ENCODE data around the gene HOXA4. TPM values are rescaled to one million over a fixed set of nuclear protein-coding genes. Genes with fewer than 3 reads are reported as not detected.

Gene HOXA4
- total and polyA plus RNA-seq, 2 of the 4 experiments (the other 2 are of a cell fraction) = 0.36 to 8.0 TPM

DNA sequence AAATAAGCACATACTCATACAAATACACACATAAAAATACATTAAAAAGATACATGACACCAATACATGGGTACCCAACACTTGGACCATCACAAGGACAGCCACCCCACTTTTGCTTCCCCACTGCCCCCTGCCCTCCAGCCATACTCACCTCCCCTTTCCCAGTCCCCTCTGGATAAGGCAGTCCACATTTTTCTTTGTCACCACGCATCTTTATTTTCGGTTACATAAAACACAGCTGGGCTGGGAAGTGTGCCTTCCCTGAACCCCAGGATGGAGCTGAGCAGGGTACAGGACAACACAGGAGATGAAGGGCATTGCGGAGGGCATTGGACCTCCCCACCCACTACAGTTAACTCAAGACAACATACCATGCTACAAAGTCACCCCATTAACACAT is 23.0 kb upstream of the HOXA4 start:
- DNase-seq = no peak
- peak overlapping the region; percentile 18 for H2AK9ac ChIP-seq (replicated peaks; ENCODE audit: low read depth, low read length, poor library complexity)
- no peak overlapping the region for H3K9ac ChIP-seq (ENCODE audit: low read depth, low read length)
- no CpG with 5 or more reads among the region's 3 CpGs for WGBS, 2 experiments (ENCODE audit: extremely low coverage in 2 of 2, insufficient read length in 1 of 2)
- H2BK15ac ChIP-seq (ENCODE audit: low read depth, low read length) = no peak overlapping the region
- intact Hi-C loops (cut with micrococcal nuclease) (no loop called here), dilution Hi-C loops (cut with HindIII; ENCODE audit: low sequenced_read_pairs, unreplicated experiment) (no loop called here), in situ Hi-C loops (cut with MboI; ENCODE audit: low sequenced_read_pairs) (no loop called here)
- ChIA-PET POLR2A (ENCODE audit: unreplicated experiment) (no interaction called here), CTCF (no interaction called here)
- no peak overlapping the region for H2BK120ac ChIP-seq (ENCODE audit: low read depth, low read length)
- H4K91ac ChIP-seq (ENCODE audit: insufficient read depth, low read depth, low read length) = no peak overlapping the region
- 0 out of 4 replicates have a peak, but pooled peaks cover 0 to 13% of the 10 kb centered on the region in 2 experiments for H3K79me1 ChIP-seq (ENCODE audit: low read depth in 1 of 2, low read length in 2 of 2)
- no peak overlapping the region; a peak in 1 of 4 replicates for H4K8ac ChIP-seq (ENCODE audit: low read depth in 2 of 2, low read length in 2 of 2)
- no peak overlapping the region for H2BK20ac ChIP-seq (ENCODE audit: low read depth, low read length)
- H3K9me1 ChIP-seq (ENCODE audit: insufficient read depth, low read length) = peaks cover 3% of the 10 kb centered on the region; the same call in 1 of the 2 replicates
- no peak overlapping the region for H3K4me2 ChIP-seq (ENCODE audit: low read depth, low read length)
- no peak overlapping the region for H3K56ac ChIP-seq (ENCODE audit: extremely low read depth, insufficient read depth, low read length)
- H3K14ac ChIP-seq (replicated peaks; ENCODE audit: low read depth, low read length) = no peak overlapping the region
- H3K36me3 ChIP-seq (ENCODE audit: control insufficient read depth, insufficient read depth, low read length) = no peaks in the 10 kb centered on the region
- no peaks in the 10 kb centered on the region for H4K20me1 ChIP-seq (ENCODE audit: insufficient read depth, low read length)
- H2BK5ac ChIP-seq (ENCODE audit: low read depth, low read length, poor library complexity, severe bottlenecking) = no peak overlapping the region
- no peak overlapping the region for H2AFZ ChIP-seq (replicated peaks; ENCODE audit: low read length, poor library complexity)
- H3K4me1 ChIP-seq (ENCODE audit: control insufficient read depth, insufficient read depth, low read length) = peaks cover 6% of the 10 kb centered on the region; the same call in 1 of the 2 replicates
- TF ChIP-seq MAZ (IDR thresholded peaks at IDR 0.05; ENCODE audit: borderline replicate concordance, low read depth, low read length) (no peak), NFE2L2 (IDR thresholded peaks at IDR 0.05; ENCODE audit: low read depth, low read length) (no peak)
- no peak overlapping the region for H3K27ac ChIP-seq (ENCODE audit: insufficient read depth, low read length)
- no peak overlapping the region for H3K18ac ChIP-seq (ENCODE audit: low read depth, low read length)
- H3K9me3 ChIP-seq (ENCODE audit: control insufficient read depth, insufficient read depth, low read length) = no peaks in the 10 kb centered on the region
- no peak overlapping the region for H4K5ac ChIP-seq (ENCODE audit: low read depth, low read length)
- no peak for ATAC-seq (ENCODE audit: low read depth)
- H2AK5ac ChIP-seq (ENCODE audit: low read depth, low read length) = no peak overlapping the region
- no peak overlapping the region for H3K23ac ChIP-seq (ENCODE audit: low read depth, low read length)
- H3K4ac ChIP-seq (ENCODE audit: low read depth, low read length) = no peak overlapping the region
- no peaks in the 10 kb centered on the region; the same call in 1 of the 2 replicates for H3K27me3 ChIP-seq (ENCODE audit: control insufficient read depth, insufficient read depth, low read length)
- BruUV-seq (replicated peaks) = no TSS peak
- no peak overlapping the region for H3K4me3 ChIP-seq (ENCODE audit: insufficient read depth, low read depth, low read length)

All from IMR-90 (cell line).